ENCODE results near the gene PRKG1.
A peak's percentile ranks its signal among the peaks of the same experiment; 100 is the strongest.

The PRKG1 gene

GRCh38 chr10:51527522-51528219 is 453.4 kb downstream of the PRKG1 start:
- H4K91ac ChIP-seq (ENCODE audit: low read depth, low read length, poor library complexity), result no peak overlapping the region
- no peaks in the 10 kb centered on the region for H3K9me3 ChIP-seq (replicated peaks in 1 of 2; ENCODE audit: control insufficient read depth in 2 of 2, insufficient read depth in 1 of 2, low read depth in 1 of 2, low read length in 2 of 2)
- no peak overlapping the region for H2BK120ac ChIP-seq (ENCODE audit: low read depth, low read length)
- H3K27me3 ChIP-seq (ENCODE audit: control insufficient read depth in 3 of 3, insufficient read depth in 3 of 3, low read depth in 1 of 3, low read length in 3 of 3), result no peaks in the 10 kb centered on the region
- H2BK12ac ChIP-seq (ENCODE audit: low read length), result no peak overlapping the region
- H3K4me2 ChIP-seq (ENCODE audit: insufficient read depth, low read length, poor library complexity, severe bottlenecking), result no peak overlapping the region
- H3K9ac ChIP-seq (ENCODE audit: low read depth, low read length, poor library complexity), result no peak overlapping the region
- H3K18ac ChIP-seq (ENCODE audit: low read length), result no peak overlapping the region
- H3K4ac ChIP-seq (ENCODE audit: low read length), result no peak overlapping the region
- H3K79me1 ChIP-seq (ENCODE audit: low read depth, low read length), result no peaks in the 10 kb centered on the region
- no peak overlapping the region for H3K4me3 ChIP-seq (ENCODE audit: low read length in 2 of 2)
- H3K23ac ChIP-seq (ENCODE audit: low read depth, low read length, poor library complexity), result no peak overlapping the region
- no peak overlapping the region for H2BK5ac ChIP-seq (ENCODE audit: low read length)
- peak overlapping the region; percentile 54 for H3K27ac ChIP-seq (replicated peaks; ENCODE audit: low read length)
- peaks cover 0 to 7% of the 10 kb centered on the region in 2 donors for H3K4me1 ChIP-seq (ENCODE audit: control insufficient read depth in 2 of 2, insufficient read depth in 1 of 2, low read depth in 1 of 2, low read length in 2 of 2)
- no peaks in the 10 kb centered on the region for H3K36me3 ChIP-seq (replicated peaks in 1 of 2; ENCODE audit: control insufficient read depth in 2 of 2, insufficient read depth in 2 of 2, low read length in 2 of 2)
- H2BK15ac ChIP-seq (ENCODE audit: low read length), result no peak overlapping the region
- H4K8ac ChIP-seq (ENCODE audit: low read depth, low read length), result no peak overlapping the region
- peak overlapping the region; percentile 46 for H2AFZ ChIP-seq (ENCODE audit: low read length)
- DNase-seq (ENCODE audit: low spot score), result no peak
- no peak overlapping the region for H2AK5ac ChIP-seq (ENCODE audit: low read depth, low read length)
- WGBS, 2 donors (ENCODE audit: extremely low coverage in 2 of 2, insufficient read length in 2 of 2, insufficient replicate concordance in 1 of 2), result no CpG with 5 or more reads among the region's 11 CpGs
- H3K14ac ChIP-seq (ENCODE audit: low read length), result no peak overlapping the region

- no peak overlapping the region for H3K18ac ChIP-seq (ENCODE audit: low read length)
- no peaks in the 10 kb centered on the region for H3K79me1 ChIP-seq (ENCODE audit: low read depth, low read length)
- no peak overlapping the region for H2BK5ac ChIP-seq (ENCODE audit: low read length)
- H3K4me2 ChIP-seq (ENCODE audit: insufficient read depth, low read length, poor library complexity, severe bottlenecking), result no peak overlapping the region
- H2BK12ac ChIP-seq (ENCODE audit: low read length), result no peak overlapping the region
- no peak overlapping the region for H4K91ac ChIP-seq (ENCODE audit: low read depth, low read length, poor library complexity)
- no peak for DNase-seq (ENCODE audit: low spot score)
- H2AFZ ChIP-seq (ENCODE audit: low read length), result no peak overlapping the region
- H3K14ac ChIP-seq (ENCODE audit: low read length), result no peak overlapping the region
- no peaks in the 10 kb centered on the region for H3K9me3 ChIP-seq (replicated peaks in 1 of 2; ENCODE audit: control insufficient read depth in 2 of 2, insufficient read depth in 1 of 2, low read depth in 1 of 2, low read length in 2 of 2)
- no peak overlapping the region for H3K27ac ChIP-seq (replicated peaks; ENCODE audit: low read length)
- no peak overlapping the region for H3K23ac ChIP-seq (ENCODE audit: low read depth, low read length, poor library complexity)
- no peak overlapping the region for H4K8ac ChIP-seq (ENCODE audit: low read depth, low read length)
- H3K4ac ChIP-seq (ENCODE audit: low read length), result no peak overlapping the region
- no peak overlapping the region for H2BK120ac ChIP-seq (ENCODE audit: low read depth, low read length)
- H2AK5ac ChIP-seq (ENCODE audit: low read depth, low read length), result no peak overlapping the region
- H3K9ac ChIP-seq (ENCODE audit: low read depth, low read length, poor library complexity), result no peak overlapping the region
- H3K4me1 ChIP-seq (ENCODE audit: control insufficient read depth in 2 of 2, insufficient read depth in 1 of 2, low read depth in 1 of 2, low read length in 2 of 2), result peaks cover 0 to 7% of the 10 kb centered on the region in 2 donors
- WGBS, 2 donors (ENCODE audit: extremely low coverage in 2 of 2, insufficient read length in 2 of 2, insufficient replicate concordance in 1 of 2), result no CpG with 5 or more reads among the region's 2 CpGs
- no peak overlapping the region for H2BK15ac ChIP-seq (ENCODE audit: low read length)
- no peaks in the 10 kb centered on the region for H3K27me3 ChIP-seq (ENCODE audit: control insufficient read depth in 3 of 3, insufficient read depth in 3 of 3, low read depth in 1 of 3, low read length in 3 of 3)
- H3K36me3 ChIP-seq (replicated peaks in 1 of 2; ENCODE audit: control insufficient read depth in 2 of 2, insufficient read depth in 2 of 2, low read length in 2 of 2), result no peaks in the 10 kb centered on the region
- H3K4me3 ChIP-seq (ENCODE audit: low read length in 2 of 2), result no peak overlapping the region
These were observed 454.2 kb downstream of the PRKG1 start for GRCh38 chr10:51528527-51528926.

DNA sequence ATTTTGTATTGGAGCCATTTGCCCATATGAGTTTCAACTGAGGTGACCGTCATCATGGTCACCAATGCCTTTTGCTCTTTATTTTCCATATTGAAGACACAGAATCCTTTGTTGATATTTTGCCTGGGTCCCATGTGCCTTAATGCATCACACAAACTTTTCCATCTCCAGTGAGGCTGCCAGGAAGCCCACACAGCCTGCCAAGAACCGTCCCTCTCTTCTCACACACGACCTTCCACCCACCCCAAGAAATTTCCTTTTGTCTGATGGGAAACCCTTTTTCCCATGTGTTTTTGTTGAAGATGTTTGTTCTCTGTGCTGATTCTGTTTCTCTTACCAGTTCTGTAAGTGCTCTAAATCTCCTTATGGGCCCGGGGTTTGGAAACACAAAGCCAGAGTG is 456.3 kb downstream of the PRKG1 start:
- Histone ChIP-seq H4K91ac (ENCODE audit: low read depth, low read length, poor library complexity) (no peak overlapping the region), H3K27ac (replicated peaks; ENCODE audit: low read length) (no peak overlapping the region)
- WGBS, 2 donors (ENCODE audit: extremely low coverage in 2 of 2, insufficient read length in 2 of 2, insufficient replicate concordance in 1 of 2), result no CpG with 5 or more reads among the region's 4 CpGs

DNA sequence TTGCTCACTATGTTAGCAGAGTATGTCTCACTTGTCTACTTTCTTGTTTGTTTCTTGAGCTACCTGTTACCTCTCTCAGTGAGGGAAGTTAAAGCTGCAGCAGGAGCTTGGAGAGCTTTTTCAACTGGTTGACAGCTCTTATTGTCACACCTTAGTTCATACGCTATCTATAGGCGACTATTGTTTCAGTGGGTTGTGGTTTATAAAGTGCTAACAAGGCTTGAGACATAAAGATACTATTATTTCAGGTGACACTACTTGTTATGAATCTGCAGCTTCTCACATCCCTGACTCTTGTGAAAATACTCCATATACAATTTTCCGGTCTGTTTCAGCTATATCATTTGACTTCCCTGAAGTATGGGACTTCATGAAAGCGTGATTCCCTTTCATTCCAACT is 457.8 kb downstream of the PRKG1 start:
- H2BK12ac ChIP-seq (ENCODE audit: low read length), result no peak overlapping the region
- H2AK5ac ChIP-seq (ENCODE audit: low read depth, low read length), result no peak overlapping the region
- no peaks in the 10 kb centered on the region for H3K27me3 ChIP-seq (ENCODE audit: control insufficient read depth in 3 of 3, insufficient read depth in 3 of 3, low read depth in 1 of 3, low read length in 3 of 3)
- H3K27ac ChIP-seq (replicated peaks; ENCODE audit: low read length), result no peak overlapping the region
- H3K4me1 ChIP-seq (ENCODE audit: control insufficient read depth in 2 of 2, insufficient read depth in 1 of 2, low read depth in 1 of 2, low read length in 2 of 2), result peaks cover 0 to 9% of the 10 kb centered on the region in 2 donors
- no peak overlapping the region for H3K4me2 ChIP-seq (ENCODE audit: insufficient read depth, low read length, poor library complexity, severe bottlenecking)
- DNase-seq (ENCODE audit: low spot score), result no peak
- no peak overlapping the region for H3K4ac ChIP-seq (ENCODE audit: low read length)
- H2BK15ac ChIP-seq (ENCODE audit: low read length), result no peak overlapping the region
- H4K91ac ChIP-seq (ENCODE audit: low read depth, low read length, poor library complexity), result no peak overlapping the region
- H3K14ac ChIP-seq (ENCODE audit: low read length), result no peak overlapping the region
- H3K4me3 ChIP-seq (ENCODE audit: low read length in 2 of 2), result no peak overlapping the region
- H4K8ac ChIP-seq (ENCODE audit: low read depth, low read length), result no peak overlapping the region
- no peaks in the 10 kb centered on the region for H3K9me3 ChIP-seq (replicated peaks in 1 of 2; ENCODE audit: control insufficient read depth in 2 of 2, insufficient read depth in 1 of 2, low read depth in 1 of 2, low read length in 2 of 2)
- no peak overlapping the region for H3K9ac ChIP-seq (ENCODE audit: low read depth, low read length, poor library complexity)
- no peak overlapping the region for H2BK5ac ChIP-seq (ENCODE audit: low read length)
- H2AFZ ChIP-seq (ENCODE audit: low read length), result no peak overlapping the region
- no peaks in the 10 kb centered on the region for H3K36me3 ChIP-seq (replicated peaks in 1 of 2; ENCODE audit: control insufficient read depth in 2 of 2, insufficient read depth in 2 of 2, low read length in 2 of 2)
- H3K18ac ChIP-seq (ENCODE audit: low read length), result no peak overlapping the region
- WGBS, 2 donors (ENCODE audit: extremely low coverage in 2 of 2, insufficient read length in 2 of 2, insufficient replicate concordance in 1 of 2), result no CpG with 5 or more reads among the region's 4 CpGs
- H3K79me1 ChIP-seq (ENCODE audit: low read depth, low read length), result no peaks in the 10 kb centered on the region
- no peak overlapping the region for H3K23ac ChIP-seq (ENCODE audit: low read depth, low read length, poor library complexity)
- H2BK120ac ChIP-seq (ENCODE audit: low read depth, low read length), result no peak overlapping the region

More for the DNA sequence above, 456.3 kb downstream of the PRKG1 start:
- no peak overlapping the region for H3K9ac ChIP-seq (ENCODE audit: low read depth, low read length, poor library complexity)
- no peaks in the 10 kb centered on the region for H3K36me3 ChIP-seq (replicated peaks in 1 of 2; ENCODE audit: control insufficient read depth in 2 of 2, insufficient read depth in 2 of 2, low read length in 2 of 2)
- no peak overlapping the region for H3K4me3 ChIP-seq (ENCODE audit: low read length in 2 of 2)
- H2BK15ac ChIP-seq (ENCODE audit: low read length), result no peak overlapping the region
- no peaks in the 10 kb centered on the region for H3K9me3 ChIP-seq (replicated peaks in 1 of 2; ENCODE audit: control insufficient read depth in 2 of 2, insufficient read depth in 1 of 2, low read depth in 1 of 2, low read length in 2 of 2)
- H3K4ac ChIP-seq (ENCODE audit: low read length), result no peak overlapping the region
- H2AFZ ChIP-seq (ENCODE audit: low read length), result no peak overlapping the region
- H2BK12ac ChIP-seq (ENCODE audit: low read length), result no peak overlapping the region
- H3K79me1 ChIP-seq (ENCODE audit: low read depth, low read length), result no peaks in the 10 kb centered on the region
- H2AK5ac ChIP-seq (ENCODE audit: low read depth, low read length), result no peak overlapping the region
- no peak overlapping the region for H3K14ac ChIP-seq (ENCODE audit: low read length)
- H2BK120ac ChIP-seq (ENCODE audit: low read depth, low read length), result no peak overlapping the region
- H3K4me1 ChIP-seq (ENCODE audit: control insufficient read depth in 2 of 2, insufficient read depth in 1 of 2, low read depth in 1 of 2, low read length in 2 of 2), result peaks cover 0 to 7% of the 10 kb centered on the region in 2 donors
- H4K8ac ChIP-seq (ENCODE audit: low read depth, low read length), result no peak overlapping the region
- no peak overlapping the region for H3K4me2 ChIP-seq (ENCODE audit: insufficient read depth, low read length, poor library complexity, severe bottlenecking)
- H3K27me3 ChIP-seq (ENCODE audit: control insufficient read depth in 3 of 3, insufficient read depth in 3 of 3, low read depth in 1 of 3, low read length in 3 of 3), result no peaks in the 10 kb centered on the region
- no peak overlapping the region for H3K23ac ChIP-seq (ENCODE audit: low read depth, low read length, poor library complexity)
- no peak overlapping the region for H2BK5ac ChIP-seq (ENCODE audit: low read length)
- no peak for DNase-seq (ENCODE audit: low spot score)
- H3K18ac ChIP-seq (ENCODE audit: low read length), result no peak overlapping the region
